ENCODE measurements around the gene CHCHD3.

The CHCHD3 gene

DNA sequence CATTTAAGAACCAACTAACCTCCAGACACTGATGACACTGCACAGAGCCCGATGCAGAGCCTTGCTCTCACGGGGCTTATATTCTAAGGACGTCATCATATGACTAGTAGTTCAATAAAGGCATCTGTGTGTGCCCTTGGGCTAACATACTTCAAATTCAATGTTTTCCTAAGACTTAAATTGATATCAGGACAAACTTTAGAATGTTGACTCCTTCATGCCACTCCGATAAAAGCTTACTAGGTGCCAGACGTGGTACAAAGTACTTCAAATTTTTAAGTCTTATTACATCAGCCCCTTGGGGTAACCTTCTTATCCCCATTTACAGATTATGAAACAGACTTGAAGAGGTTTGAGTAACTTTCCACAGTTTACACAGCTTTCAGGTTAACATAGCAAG is 314.5 kb downstream of the CHCHD3 start:
- TF ChIP-seq, protein P1, sequence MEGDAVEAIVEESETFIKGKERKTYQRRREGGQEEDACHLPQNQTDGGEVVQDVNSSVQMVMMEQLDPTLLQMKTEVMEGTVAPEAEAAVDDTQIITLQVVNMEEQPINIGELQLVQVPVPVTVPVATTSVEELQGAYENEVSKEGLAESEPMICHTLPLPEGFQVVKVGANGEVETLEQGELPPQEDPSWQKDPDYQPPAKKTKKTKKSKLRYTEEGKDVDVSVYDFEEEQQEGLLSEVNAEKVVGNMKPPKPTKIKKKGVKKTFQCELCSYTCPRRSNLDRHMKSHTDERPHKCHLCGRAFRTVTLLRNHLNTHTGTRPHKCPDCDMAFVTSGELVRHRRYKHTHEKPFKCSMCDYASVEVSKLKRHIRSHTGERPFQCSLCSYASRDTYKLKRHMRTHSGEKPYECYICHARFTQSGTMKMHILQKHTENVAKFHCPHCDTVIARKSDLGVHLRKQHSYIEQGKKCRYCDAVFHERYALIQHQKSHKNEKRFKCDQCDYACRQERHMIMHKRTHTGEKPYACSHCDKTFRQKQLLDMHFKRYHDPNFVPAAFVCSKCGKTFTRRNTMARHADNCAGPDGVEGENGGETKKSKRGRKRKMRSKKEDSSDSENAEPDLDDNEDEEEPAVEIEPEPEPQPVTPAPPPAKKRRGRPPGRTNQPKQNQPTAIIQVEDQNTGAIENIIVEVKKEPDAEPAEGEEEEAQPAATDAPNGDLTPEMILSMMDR (IDR thresholded peaks at IDR 0.05; ENCODE audit: insufficient read depth, low read depth, low read length, missing control alignments), result no peak
- DNase-seq (ENCODE audit: low read depth), result no peak
- H3K4me3 ChIP-seq (ENCODE audit: low read depth, low read length), result no peak overlapping the region

GRCh38 chr7:132766660-132767059 is 315.2 kb downstream of the CHCHD3 start:
- no peak for DNase-seq (ENCODE audit: low read depth)

GRCh38 chr7:132765861-132766260 is 316.0 kb downstream of the CHCHD3 start:
- no peak for DNase-seq (ENCODE audit: low read depth)
- TF ChIP-seq, protein P1 (IDR thresholded peaks at IDR 0.05; ENCODE audit: insufficient read depth, low read depth, low read length, missing control alignments), result no peak
- no peak overlapping the region for H3K4me3 ChIP-seq (ENCODE audit: low read depth, low read length)

More at GRCh38 chr7:132766660-132767059, 315.2 kb downstream of the CHCHD3 start:
- no peak overlapping the region for H3K4me3 ChIP-seq (ENCODE audit: low read depth, low read length)
- TF ChIP-seq, protein P1 (IDR thresholded peaks at IDR 0.05; ENCODE audit: insufficient read depth, low read depth, low read length, missing control alignments), result no peak

GRCh38 chr7:132764762-132765161 is 317.1 kb downstream of the CHCHD3 start:
- no peak for DNase-seq (ENCODE audit: low read depth)
- TF ChIP-seq, protein P1 (IDR thresholded peaks at IDR 0.05; ENCODE audit: insufficient read depth, low read depth, low read length, missing control alignments), result no peak
- H3K4me3 ChIP-seq (ENCODE audit: low read depth, low read length), result no peak overlapping the region

DNA sequence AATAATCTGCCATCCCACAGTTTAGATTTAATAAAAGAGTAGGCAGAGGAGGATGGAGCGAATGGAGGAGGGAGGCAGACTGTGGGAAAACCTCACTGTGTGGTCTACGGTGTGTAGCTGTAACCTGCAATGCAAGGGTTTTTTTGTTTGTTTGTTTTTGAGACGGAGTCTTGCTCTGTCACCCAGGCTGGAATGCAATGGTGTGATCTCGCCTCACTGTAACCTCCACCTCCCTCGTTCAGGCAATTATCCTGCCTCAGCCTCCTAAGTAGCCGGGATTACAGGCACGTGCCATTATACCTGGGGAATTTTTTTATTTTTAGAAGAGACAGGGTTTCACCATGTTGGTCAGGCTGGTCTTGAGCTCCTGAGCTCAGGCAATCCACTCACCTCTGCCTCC is 321.0 kb downstream of the CHCHD3 start:
- TF ChIP-seq, protein P1 (IDR thresholded peaks at IDR 0.05; ENCODE audit: insufficient read depth, low read depth, low read length, missing control alignments), result no peak
- H3K4me3 ChIP-seq (ENCODE audit: low read depth, low read length), result no peak overlapping the region

DNA sequence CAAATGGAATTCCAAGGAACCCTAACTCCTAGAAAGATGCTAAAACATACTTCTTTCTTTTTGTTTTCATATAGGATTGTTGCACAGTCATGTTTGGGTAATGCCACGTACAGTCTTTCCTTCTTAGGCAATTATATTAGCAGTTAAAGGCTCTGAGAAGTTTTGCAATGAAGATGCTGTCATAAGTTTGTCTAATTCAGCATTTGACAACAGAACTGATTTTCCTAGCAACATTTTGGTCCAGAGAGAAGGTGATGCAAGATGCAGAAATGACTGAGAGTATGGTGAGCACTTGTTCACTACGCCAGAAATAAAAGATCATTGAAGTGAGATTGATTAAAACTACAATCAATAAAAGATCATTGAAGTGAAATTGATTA is 321.7 kb downstream of the CHCHD3 start:
- no peak for DNase-seq (ENCODE audit: low read depth)
- TF ChIP-seq, protein P1 (IDR thresholded peaks at IDR 0.05; ENCODE audit: insufficient read depth, low read depth, low read length, missing control alignments), result no peak
- H3K4me3 ChIP-seq (ENCODE audit: low read depth, low read length), result no peak overlapping the region

More for the DNA sequence above, 321.0 kb downstream of the CHCHD3 start:
- DNase-seq (ENCODE audit: low read depth), result no peak

- no peak for DNase-seq (ENCODE audit: low read depth)
- no peak overlapping the region for H3K4me3 ChIP-seq (ENCODE audit: low read depth, low read length)
- TF ChIP-seq, protein P1 (IDR thresholded peaks at IDR 0.05; ENCODE audit: insufficient read depth, low read depth, low read length, missing control alignments), result no peak
Measured at GRCh38 chr7:132759482-132760243, 322.2 kb downstream of the CHCHD3 start.
